ENCODE data around the gene UBE3B.

DNA sequence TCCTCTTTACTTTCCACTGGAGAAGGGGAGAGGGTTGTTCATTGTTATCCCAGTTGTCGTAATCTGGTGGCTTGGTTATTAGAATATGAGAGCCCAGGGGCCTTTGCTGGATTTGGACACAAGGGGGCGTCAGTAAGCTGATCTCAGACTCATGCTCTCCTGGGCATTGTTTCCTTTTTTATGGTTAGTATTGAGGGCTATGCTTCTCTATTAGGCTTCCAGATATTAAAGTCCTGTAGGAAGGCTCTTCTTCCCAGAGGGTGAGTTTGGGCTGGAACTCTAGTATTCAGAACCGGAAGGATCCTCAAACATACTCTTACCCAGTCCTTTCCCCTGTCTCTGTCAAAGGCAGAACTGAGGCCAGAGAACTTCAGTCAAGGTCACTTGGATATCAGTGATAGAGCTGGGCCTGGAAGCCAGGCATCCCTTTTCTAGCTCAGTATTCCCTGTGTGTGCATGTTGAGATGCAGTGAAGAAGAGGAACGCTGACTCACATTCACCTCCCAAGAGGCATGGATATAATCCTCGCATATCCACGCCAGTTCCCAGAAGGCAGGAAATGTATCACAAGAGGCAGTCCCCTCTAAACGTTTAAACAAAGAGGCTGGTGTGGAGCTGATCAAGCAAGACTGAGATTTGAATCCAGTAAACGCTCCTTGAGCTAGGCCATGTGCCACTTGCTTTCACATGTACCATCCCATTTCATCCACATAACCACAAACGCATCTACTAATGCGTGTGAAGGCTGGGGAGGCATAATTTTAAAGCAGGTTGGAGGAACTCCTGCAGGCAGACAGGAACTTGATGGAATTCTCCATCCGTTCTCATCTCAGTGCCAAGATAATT is 41.6 kb downstream of the UBE3B start:
- no peak for TF ChIP-seq POLR2A (IDR thresholded peaks at IDR 0.05)
- TF ChIP-seq, protein P1, sequence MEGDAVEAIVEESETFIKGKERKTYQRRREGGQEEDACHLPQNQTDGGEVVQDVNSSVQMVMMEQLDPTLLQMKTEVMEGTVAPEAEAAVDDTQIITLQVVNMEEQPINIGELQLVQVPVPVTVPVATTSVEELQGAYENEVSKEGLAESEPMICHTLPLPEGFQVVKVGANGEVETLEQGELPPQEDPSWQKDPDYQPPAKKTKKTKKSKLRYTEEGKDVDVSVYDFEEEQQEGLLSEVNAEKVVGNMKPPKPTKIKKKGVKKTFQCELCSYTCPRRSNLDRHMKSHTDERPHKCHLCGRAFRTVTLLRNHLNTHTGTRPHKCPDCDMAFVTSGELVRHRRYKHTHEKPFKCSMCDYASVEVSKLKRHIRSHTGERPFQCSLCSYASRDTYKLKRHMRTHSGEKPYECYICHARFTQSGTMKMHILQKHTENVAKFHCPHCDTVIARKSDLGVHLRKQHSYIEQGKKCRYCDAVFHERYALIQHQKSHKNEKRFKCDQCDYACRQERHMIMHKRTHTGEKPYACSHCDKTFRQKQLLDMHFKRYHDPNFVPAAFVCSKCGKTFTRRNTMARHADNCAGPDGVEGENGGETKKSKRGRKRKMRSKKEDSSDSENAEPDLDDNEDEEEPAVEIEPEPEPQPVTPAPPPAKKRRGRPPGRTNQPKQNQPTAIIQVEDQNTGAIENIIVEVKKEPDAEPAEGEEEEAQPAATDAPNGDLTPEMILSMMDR (IDR thresholded peaks at IDR 0.05): peak; percentile 68 to 85 (median 78)
- TF ChIP-seq POLR2AphosphoS5 (IDR thresholded peaks at IDR 0.05): peak in 1 of 3 donors; percentile 11
